Activated CD4-positive, alpha-beta T cell treated with anti-CD3 and anti-CD28 coated beads, Interleukin-2, Interleukin-4, amounts not matched to agents 100 ng/mL and 50 ng/mL, durations not matched to agents 16 hours and 8 hours (primary cell): ENCODE data around the gene NPSR1.
A peak's percentile ranks its signal among the peaks of the same experiment; 100 is the strongest.
"Not testable (repeated sequence)": the region's sequence is repeated elsewhere in the genome, so short reads cannot be mapped to it uniquely, and the experiment has no call there.

Experiments used
- DNase-seq: peaks from one replicate; pipeline ENCODE4 v3.0.0-alpha.2; 2020; ENCODE audit warnings: low spot score

NPSR1 gene

DNA sequence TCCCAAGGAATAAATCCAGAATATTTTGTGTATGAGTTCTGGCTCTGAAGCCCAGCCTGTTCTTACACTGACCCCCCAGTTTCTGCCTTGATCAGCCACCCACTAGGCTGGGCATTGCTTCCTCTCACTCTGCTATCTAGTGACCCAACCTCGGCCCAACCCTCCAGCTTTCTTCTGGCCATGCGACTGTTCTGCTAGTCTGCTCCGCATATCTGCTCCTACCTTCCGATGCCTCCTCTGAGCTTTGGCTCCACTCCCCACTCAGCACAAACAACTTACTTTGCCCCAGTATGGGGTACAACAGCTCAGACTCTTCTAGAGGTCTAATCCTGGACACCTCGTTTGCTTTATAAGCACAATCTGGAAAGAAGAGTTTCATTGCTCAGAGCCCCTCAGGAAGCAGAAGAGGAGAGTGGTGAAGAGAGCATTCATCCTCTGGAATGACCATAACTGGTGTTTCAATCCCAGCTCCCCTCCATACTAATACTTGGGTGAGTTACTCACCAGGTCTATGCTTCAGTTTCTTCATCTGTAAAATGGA, 99.6 kb downstream of the NPSR1 start:
- DNase-seq, result no peak

DNA sequence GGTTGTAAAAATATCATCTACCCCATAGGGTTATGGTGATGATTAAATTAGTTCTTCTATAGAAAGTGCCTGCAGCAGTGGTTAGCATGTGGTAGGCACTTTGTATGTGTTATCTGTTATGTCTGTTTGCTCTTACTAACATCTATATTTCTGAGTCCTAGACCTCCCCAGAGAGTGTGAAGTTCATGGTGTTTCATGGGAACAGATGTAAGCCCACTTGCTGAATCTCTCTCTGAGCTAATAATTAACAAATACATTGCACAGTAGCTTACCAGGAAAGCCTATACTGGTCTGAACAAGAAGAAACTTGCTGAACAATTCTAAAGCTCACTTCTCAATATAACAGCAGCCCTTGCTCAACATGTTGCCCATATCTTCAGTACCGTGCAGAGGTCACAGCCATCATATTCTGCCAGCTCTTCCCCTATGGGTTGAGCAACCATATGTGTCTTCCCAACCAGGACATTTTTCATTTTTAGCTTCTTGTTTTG, 100.1 kb downstream of the NPSR1 start:
- no peak for DNase-seq

DNA sequence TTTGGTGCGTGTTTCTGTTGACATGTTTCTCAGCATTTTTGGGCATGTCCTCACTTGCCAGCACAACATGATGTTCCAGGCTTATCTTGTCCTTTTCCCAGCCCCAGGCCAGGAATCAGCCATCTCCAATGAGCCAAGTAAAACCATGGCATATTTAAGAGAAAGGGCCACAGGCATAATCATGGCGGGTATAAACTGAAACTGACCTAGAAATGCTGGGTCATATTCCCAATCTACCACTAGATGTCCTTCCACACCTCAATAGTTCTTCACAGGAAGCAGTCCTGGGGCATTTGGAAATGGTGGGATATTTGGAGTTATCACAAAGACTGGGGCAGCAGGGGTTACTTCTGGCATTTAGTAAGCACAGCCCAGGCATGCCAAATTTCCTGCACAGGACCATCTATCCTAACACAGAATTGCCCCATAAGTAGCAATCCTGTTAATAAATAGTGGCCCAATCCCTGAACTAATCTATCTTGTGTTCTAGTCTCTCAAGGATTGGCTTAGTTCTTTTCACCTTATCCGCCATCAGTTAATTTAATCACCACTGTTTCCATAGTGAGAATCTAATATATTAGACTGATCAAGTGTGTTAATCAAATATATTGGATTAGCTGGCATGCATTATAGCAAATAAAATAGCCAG, 101.6 kb downstream of the NPSR1 start:
- DNase-seq, result no peak

DNA sequence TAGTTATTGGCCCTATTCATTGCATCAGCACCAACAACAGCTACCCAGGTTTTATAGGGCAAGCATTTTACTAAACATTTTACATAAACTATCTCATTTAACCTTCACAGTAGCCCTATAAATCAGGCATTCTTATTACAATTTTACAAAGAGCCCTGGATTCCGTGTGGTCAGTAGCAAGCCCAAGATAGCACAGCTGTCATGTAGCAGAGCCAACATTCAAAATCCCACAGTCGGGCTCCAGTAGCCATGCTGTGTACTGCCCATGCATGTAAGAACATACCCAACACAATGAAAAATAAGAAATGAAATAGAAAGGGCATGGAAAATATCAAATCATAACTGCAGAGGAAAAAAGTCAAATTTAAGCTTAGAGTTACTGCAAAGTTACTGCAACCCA, 102.3 kb downstream of the NPSR1 start:
- no peak for DNase-seq

DNA sequence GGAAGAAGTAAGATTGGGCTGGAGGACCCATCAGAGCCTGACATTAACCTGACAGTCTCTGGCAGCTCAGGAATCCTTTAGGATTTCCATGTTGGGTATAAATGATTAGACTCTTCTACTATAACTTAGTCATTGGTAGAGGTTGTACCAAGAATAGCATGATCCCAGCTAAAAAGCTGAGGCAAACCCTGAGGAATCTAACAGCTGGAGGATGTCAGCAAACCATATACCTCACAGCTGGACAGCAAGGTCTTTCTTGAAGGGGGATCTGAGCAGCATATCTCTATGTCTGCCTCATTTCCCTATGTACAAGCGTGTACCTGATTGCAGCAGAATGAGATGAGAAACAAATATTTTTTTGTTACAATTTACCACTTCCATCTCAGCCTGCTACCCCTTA, 103.2 kb downstream of the NPSR1 start:
- no peak for DNase-seq

DNA sequence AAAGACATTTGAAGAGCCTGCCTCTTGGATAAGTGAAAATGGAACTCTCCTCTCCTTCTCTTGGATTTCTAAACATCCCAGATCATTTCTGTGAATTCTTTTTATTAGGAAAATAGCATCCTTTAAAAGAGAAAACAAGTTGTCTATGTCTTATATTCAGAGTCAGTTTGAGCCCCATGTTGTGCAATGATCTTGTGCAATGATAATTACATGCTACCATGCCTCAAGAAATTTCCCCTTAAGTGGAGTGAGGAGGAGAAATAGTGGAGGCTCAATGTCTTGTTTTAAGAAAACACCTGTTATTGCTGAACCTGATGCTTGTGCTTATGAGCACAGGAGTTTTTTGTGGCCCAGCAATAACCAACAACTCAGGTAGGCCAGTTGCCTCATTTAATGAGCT, 103.6 kb downstream of the NPSR1 start:
- no peak for DNase-seq

DNA sequence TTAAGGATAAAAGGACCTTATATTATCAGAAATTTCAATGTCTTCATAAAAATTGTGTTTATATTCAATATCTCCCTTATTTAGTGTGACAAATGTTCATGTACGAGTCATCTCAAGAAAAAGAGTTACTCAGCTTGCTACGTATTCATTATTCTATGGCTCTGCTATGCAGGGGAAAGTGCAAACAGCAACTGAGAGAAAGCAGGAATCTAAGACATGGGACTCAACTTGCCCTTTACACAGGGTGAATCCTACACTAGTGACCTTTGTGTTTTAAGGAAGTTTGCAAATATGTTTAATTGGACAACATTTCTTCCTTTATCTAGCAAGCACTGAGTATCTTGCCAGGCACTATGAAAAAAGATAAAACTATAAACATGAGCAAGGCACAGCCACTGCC, 104.7 kb downstream of the NPSR1 start:
- no peak for DNase-seq

DNA sequence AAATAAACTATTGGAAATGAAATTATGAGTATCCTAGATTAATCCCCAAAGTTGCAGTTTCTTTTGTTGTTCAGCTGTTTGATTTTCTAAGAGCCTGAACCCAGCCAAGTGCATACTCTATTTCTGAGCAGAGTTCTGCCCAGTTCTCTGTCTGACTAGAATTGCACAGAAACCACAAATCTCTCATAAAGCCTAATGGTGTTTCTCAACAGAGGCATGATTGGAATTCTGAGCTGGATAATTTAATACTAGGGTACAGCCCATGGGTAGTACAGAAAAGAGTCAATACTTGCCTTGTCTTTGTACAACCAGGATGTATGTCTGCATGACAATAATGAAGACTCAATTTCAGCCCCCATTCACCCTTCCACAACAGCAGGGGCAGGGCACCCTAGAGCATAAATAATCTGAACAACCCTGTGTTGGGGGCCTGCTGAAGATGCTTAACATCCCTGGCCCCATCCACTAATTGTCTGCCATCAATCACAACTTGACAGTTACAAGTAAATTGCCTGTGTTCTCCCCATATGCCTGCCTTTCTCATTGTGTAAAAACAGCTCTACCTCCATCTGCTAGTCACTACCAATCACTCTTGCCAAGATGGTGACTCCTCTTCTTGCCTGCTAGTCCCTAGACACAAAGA, 114.4 kb downstream of the NPSR1 start:
- DNase-seq, result no peak

DNA sequence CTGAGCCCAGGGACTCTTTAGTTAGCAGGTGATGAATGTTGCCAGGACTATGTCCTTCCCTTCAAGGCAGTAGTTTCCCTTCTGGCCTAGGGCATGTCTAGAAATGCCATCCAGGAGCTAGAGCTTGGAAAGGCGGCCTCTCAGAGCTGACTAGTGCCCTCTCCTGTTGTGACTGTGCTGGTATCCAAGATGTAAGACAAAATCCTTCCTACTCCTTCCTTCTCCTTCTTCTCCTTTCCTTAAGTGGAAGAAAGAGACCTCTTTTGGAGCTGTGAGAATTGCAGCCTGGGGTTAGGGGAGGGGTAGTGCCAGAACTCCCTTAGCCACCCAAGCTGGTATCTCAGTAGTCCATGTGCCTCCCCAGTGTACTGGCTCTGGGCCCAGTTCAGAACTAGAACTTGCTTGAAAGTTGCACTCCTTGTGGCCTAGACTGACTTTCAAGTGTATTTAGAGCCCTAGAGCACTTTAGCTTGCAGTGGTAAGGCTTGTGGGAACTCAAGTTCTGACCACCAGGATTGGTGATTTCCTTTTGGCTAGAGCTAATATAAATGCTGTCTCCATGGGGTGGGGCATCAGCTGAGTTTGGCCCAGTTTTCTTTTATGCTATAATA, 118.8 kb downstream of the NPSR1 start:
- DNase-seq, result no peak

DNA sequence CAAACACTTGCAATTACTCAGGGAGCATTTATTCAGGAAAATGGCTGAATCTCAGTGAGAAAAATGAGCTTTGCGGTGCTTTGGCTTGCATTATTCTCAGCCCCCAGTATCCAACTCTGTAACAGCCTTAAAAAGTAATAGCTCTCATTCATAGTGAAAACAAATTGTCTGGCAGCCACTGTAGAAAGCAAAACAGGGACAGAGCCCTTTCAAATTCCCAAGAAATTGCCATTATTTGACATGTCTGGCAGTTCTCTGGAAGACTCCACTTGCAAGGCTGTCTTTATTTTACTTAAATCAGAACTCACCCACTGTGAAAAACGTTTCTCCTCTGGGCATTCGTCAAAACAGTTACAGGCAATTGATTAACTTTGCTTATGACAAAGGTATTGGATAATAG, 122.5 kb downstream of the NPSR1 start:
- DNase-seq, result no peak

DNA sequence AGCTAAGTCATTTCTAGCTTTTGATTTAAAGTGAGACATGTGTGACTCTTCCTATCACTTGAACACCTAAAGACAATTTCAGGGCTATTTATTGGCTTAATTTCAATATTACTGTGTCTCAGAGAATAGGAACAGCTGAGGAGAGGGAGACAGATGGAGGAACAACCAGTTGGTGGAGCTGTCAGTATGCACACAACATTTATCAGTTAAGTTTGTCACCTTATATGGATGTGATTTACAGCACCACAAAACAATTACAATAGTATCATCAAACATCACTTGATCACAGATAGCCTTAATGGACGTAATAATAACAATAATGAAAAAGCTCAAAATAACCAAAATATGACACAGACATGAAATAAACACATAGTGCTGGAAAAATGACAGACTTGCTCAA, 129.6 kb downstream of the NPSR1 start:
- no peak for DNase-seq

DNA sequence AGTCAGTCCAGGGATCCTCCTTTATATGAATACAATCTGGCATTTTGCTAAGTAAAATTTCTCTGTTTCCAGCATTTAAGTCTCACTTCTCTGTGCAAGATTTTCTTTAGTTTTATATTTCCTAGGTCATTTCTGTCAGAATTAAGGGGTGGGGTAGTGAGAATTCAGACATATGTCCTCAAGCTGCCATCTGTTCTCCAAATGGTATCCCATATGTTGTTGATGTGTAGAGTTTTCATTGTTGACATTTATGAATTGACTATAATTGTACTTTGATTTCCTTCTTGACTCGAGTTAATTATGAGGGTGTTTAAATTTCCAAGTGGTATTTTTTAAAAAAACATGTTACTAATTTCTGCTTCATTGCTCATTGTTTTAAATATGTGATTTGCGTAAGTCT, 148.8 kb downstream of the NPSR1 start:
- no peak for DNase-seq

DNA sequence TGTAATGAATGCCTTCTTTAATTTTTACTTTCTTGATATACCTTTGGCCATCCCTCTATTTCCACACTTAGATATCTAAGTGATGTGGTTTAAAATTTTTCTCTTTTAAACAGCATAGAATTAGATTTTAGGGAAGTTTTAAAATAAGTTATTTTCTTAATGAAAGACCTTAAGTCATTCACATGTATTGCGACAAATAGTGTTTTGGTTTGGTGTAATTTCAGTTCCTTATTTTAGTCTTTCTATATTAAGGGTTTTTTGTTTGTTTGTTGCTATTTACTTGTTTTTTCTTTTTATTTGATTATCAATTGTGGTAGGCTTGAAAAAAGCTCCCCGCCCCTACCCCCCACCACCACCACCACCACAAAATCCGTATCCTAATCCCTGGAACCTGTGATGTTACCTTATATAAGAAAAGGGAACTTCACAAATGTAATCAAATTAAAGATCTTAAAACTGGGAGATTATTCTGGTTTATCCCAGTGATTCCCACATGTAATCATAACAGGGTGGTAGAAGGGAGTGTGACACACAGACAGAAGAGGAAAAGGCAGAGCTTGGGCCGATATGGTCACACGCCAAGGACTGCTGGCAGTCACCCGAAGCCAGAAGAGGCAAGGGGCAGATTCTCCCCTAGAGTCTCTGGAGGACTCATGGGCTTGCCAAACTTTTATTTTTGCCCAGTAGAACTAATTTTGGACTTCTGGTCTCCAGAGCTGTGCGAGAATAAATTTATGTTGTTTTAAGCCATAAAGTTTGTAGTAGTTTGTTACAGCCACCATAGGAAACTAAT, 149.7 kb downstream of the NPSR1 start:
- DNase-seq, result no peak

DNA sequence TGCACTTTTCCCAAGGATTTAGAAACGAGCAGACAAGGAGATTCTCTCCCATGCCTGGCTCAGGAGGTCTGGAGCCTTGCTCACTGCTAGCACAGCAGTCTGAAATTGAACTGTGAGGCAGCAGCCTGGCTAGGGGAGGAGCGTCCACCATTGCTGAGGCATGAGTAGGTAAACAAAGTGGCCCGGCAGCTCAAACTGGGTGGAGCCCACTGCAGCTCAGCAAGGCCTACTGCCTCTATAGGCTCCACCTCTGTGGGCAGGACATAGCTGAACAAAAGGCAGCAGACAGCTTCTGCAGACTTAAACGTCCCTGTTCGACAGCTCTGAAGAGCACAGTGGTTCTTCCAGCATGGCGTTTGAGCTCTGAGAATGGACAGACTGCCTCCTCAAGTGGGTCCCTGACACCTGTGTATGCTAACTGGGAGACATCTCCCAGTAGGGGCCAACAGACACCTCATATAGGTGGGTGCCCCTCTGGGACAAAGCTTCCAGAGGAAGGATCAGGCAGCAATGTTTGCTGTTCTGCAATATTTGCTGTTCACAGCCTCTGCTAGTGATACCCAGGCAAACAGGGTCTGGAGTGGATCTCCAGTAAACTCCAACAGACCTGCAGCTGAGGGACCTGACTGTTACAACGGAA, 156.3 kb downstream of the NPSR1 start:
- DNase-seq, result not testable (repeated sequence)

DNA sequence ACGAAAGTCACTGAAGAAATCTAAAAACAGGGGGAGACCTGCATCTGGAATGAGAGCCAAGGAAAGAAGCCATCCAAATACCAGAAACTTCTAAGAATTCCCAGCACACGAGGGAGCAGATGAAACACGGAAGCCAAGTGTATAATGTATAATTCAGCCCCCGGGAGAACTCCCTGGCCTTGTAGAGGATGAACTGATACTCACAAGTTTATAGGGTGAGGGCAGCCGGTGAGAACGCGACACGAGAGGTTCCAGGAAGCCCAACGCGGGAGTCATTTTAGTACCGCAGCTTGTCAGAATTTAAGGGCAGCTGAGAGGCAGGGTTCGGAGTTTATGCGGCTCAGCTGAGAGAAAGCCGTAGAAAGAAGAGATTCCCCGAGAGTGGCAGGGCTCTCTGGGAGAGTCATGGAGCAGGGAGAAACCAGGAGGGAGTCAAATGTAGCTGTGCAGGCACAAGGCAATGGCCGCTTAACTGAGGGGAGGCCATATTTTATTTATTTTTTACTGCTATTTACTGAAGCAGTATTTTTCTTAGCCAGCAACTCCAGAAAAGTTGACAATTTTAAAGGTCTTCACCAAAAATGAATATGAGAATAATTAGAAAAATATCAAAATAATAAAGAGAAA, 164.0 kb downstream of the NPSR1 start:
- DNase-seq, result no peak

DNA sequence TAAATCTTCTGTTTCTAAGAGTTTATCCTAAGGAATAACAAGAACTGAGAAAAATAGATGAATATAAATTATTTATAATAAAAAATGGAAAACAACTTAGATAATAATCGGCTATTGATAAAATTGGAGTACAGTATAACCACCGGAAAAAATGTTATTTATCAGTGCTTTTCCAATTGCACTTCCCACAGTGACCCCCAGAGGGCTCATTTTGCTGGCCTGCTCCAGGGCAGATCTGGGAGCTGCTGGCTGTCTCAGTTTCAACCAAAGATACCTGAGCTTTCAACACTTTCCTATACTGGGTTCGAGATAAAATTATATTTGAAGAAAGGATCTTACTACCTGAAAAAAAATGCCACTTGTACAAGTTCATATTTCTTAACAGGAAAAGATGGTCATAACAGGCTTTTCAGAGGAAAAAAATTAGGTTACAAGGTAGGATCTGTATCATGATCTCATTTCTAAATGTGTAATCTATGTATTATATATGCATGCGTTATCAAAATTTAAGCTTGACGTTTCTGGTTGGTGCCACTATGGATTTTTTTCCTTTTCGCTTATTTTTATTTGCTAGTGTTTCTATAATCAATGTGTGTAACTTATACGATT, 165.7 kb downstream of the NPSR1 start:
- DNase-seq, result peak; percentile 59

DNA sequence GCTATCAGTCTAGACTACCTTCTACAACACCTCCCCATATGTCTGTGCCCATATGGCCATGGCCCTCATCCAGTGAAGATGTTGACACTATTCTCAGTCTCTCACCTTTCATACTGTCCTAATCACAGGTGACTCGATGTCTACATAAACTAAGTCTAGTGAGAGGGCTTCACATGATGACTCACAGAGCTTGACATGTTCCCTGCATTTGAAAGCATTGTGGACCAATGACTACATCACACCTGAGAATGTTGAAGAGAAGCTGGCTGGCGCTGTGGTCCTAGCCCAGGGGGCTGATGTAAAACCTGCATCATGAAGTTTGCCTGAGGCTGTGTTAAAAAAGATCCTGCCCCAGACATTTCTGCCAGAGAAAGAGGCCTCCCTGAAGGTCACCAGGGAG, 167.2 kb downstream of the NPSR1 start:
- no peak for DNase-seq

DNA sequence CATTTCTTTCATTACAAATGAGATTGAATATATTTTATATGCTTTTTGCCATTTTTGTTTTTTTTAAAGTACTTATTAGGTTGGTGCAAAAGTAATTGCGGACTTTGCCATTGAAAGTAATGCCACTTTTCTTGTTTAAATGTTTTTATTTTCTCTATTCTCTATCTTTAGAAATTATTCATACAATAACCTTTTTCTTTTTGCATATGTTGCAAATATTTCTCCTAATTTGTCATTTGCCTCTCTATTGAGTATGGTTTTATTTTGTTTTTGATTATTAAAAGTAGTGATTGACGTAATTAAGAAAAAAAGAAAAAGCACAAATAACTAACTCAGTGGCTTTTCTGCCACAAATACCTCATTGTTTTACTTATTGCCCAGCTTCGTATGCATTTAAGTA, 172.4 kb downstream of the NPSR1 start:
- no peak for DNase-seq

DNA sequence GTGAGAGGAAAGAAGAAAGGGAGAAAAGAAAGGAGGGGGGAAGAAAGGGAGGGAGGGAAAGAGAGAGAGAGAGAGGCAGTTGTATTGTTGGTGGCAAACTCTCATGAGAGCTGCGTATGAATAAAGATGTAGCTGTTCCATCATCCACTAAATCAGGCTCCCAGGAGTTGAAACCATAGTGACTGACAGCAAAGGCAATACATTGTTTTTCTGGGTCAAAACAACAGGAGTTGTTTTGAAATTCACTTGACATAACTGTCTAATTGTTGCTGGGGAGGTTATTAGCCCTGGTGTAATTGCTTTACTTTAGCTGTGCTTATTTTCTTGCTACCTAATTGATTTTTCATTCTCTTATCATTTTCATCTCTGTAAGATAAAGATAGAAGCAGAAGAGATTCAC, 173.4 kb downstream of the NPSR1 start:
- no peak for DNase-seq

DNA sequence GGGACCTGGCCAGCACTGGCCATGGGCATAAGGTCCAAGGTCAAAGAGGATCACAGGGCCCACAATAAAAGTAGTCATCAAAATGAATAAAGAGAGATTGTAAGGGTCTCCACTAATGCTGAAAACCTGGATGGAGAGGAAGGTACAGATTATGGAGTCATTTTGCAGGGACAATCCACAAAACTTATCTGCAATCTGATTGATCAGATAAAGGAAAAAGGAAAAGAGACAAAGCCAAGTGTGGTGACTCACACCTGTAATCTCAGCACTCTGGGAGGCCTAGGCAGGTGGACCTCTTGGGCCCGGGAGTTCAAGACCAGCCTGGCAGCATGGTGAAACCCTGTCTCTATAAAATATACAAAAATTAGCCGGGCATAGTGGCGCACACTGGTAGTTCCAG, 174.0 kb downstream of the NPSR1 start:
- DNase-seq, result no peak
